Non-pigmented ciliary epithelial cell (primary cell): Measurements from ENCODE around the gene MMP14.
"Not testable (repeated sequence)": the region's sequence is repeated elsewhere in the genome, so short reads cannot be mapped to it uniquely, and the experiment has no call there.

Experiments
- DNase-seq: peaks from one replicate; pipeline ENCODE4 v3.0.0-alpha.2; 2010; ENCODE audit warnings: low read depth

MMP14 gene

GRCh38 chr14:22842211-22843122, 6.1 kb downstream of the MMP14 start:
- no peak for DNase-seq

- no peak for DNase-seq
Measured at GRCh38 chr14:22843123-22843925, 6.9 kb downstream of the MMP14 start.

GRCh38 chr14:22844221-22845102, 8.1 kb downstream of the MMP14 start:
- no peak for DNase-seq

GRCh38 chr14:22845103-22845394, 8.7 kb downstream of the MMP14 start:
- DNase-seq, result no peak

GRCh38 chr14:22845821-22846625, 9.6 kb downstream of the MMP14 start:
- no peak for DNase-seq

- no peak for DNase-seq
Measured at GRCh38 chr14:22846811-22847307, 10.5 kb downstream of the MMP14 start.

GRCh38 chr14:22847661-22848341, 11.4 kb downstream of the MMP14 start:
- DNase-seq, result no peak

GRCh38 chr14:22848351-22849164, 12.2 kb downstream of the MMP14 start:
- no peak for DNase-seq

- no peak for DNase-seq
Measured at GRCh38 chr14:22849212-22849819, 12.9 kb downstream of the MMP14 start.

- peak; percentile 81 for DNase-seq
Measured at GRCh38 chr14:22850944-22851764, 14.8 kb downstream of the MMP14 start.

GRCh38 chr14:22852178-22852577, 15.8 kb downstream of the MMP14 start:
- not testable (repeated sequence) for DNase-seq

- no peak for DNase-seq
Measured at GRCh38 chr14:22852599-22852939, 16.2 kb downstream of the MMP14 start.

- no peak for DNase-seq
Measured at GRCh38 chr14:22852940-22853767, 16.8 kb downstream of the MMP14 start.

GRCh38 chr14:22854296-22854695, 17.9 kb downstream of the MMP14 start:
- DNase-seq, result not testable (repeated sequence)

- DNase-seq, result no peak
Measured at GRCh38 chr14:22854963-22855724, 18.8 kb downstream of the MMP14 start.

GRCh38 chr14:22856428-22856827, 20.0 kb downstream of the MMP14 start:
- DNase-seq, result no peak

GRCh38 chr14:22860377-22860776, 24.0 kb downstream of the MMP14 start:
- not testable (repeated sequence) for DNase-seq
